ENCODE results near the gene ARHGAP8.

Gene ARHGAP8

GRCh38 chr22:44729391-44730021 is 22.9 kb upstream of the ARHGAP8 start:
- TF ChIP-seq CTCF (IDR thresholded peaks at IDR 0.05; ENCODE audit: low read depth, low read length, missing control alignments) = peak; percentile 44
- peak; percentile 47 for DNase-seq (ENCODE audit: extremely low read depth, low read depth)
- H3K4me3 ChIP-seq (replicated peaks; ENCODE audit: low read depth, low read length) = no peak overlapping the region

DNA sequence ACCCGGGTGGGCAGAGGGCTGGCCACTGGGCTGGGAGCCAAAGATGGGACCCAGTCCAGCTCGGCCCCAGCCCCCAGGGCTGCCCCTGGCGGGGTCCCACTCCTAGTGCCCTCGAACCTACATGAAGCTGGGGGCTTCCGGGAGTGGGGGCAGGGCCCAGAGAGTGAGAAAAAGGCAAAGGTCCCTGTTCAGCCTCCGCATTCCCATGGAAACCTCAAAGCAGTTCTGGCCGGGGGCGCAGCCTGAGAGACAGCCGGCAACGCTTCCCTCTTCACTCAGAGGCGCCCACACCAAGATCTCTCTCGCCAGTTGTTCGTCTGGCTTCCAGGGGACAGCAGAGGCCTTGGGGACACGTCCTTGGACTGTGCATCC is 22.4 kb upstream of the ARHGAP8 start:
- no peak for DNase-seq (ENCODE audit: extremely low read depth, low read depth)
- H3K4me3 ChIP-seq (replicated peaks; ENCODE audit: low read depth, low read length) = no peak overlapping the region
- no peak for TF ChIP-seq CTCF (IDR thresholded peaks at IDR 0.05; ENCODE audit: low read depth, low read length, missing control alignments)

GRCh38 chr22:44730490-44731356 is 21.7 kb upstream of the ARHGAP8 start:
- TF ChIP-seq CTCF (IDR thresholded peaks at IDR 0.05; ENCODE audit: low read depth, low read length, missing control alignments) = no peak
- H3K4me3 ChIP-seq (replicated peaks; ENCODE audit: low read depth, low read length) = no peak overlapping the region
- DNase-seq (ENCODE audit: extremely low read depth, low read depth) = no peak

GRCh38 chr22:44731357-44731970 is 20.9 kb upstream of the ARHGAP8 start:
- DNase-seq (ENCODE audit: extremely low read depth, low read depth) = no peak
- no peak overlapping the region for H3K4me3 ChIP-seq (replicated peaks; ENCODE audit: low read depth, low read length)
- TF ChIP-seq CTCF (IDR thresholded peaks at IDR 0.05; ENCODE audit: low read depth, low read length, missing control alignments) = no peak

- TF ChIP-seq CTCF (IDR thresholded peaks at IDR 0.05; ENCODE audit: low read depth, low read length, missing control alignments) = no peak
- no peak overlapping the region for H3K4me3 ChIP-seq (replicated peaks; ENCODE audit: low read depth, low read length)
- DNase-seq (ENCODE audit: extremely low read depth, low read depth) = no peak
These were observed 20.3 kb upstream of the ARHGAP8 start for GRCh38 chr22:44732017-44732561.

DNA sequence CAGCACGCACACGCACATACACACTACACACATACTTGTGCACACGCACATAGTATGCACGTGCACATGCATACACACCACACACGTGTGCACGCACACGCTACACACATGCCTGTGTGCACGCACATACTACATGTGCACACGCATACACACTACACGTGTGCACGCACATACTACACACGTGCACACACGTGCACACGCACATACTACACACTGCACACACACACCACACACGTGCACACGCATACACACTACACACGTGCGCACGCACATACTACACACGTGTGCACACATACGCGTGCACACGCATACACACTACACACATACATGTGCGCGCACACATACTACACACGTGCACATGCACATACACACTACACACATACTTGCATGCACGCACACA is 19.7 kb upstream of the ARHGAP8 start:
- DNase-seq (ENCODE audit: extremely low read depth, low read depth) = no peak
- no peak overlapping the region for H3K4me3 ChIP-seq (replicated peaks; ENCODE audit: low read depth, low read length)
- no peak for TF ChIP-seq CTCF (IDR thresholded peaks at IDR 0.05; ENCODE audit: low read depth, low read length, missing control alignments)

Measured in HFF-Myc (cell line).